ENCODE data around the gene TRAF2. TPM values are rescaled to one million over a fixed set of nuclear protein-coding genes. Genes with fewer than 3 reads are reported as not detected.

TRAF2 gene
- total RNA-seq, 1 donor from 2014 or later: 10.0 TPM

DNA sequence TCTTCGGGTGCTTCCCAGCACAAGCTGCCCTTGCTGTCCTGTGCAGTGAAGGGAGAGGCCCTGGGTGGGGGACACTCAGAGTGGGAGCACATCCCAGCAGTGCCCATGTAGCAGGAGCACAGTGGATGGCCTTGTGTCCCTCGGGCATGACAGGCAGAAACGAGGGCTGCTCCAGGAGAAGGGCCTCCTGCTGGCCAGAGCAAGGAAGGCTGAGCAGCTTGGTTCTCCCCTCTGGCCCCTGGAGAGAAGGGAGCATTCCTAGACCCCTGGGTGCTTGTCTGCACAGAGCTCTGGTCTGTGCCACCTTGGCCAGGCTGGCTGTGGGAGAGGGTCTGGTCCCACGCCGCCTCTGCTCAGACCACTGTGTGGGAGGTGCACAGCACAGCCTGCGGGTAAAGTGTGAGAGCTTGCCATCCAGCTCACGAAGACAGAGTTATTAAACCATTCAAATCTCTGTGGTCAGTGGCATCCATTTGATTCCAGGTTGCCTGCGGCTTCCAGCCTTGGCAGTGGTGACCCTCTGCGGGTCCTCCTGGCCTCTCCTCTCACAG is 39.9 kb downstream of the TRAF2 start:
- DNase-seq: no peak
- no peaks in the 10 kb centered on the region for H3K9me3 ChIP-seq (replicated peaks)
- H3K27ac ChIP-seq (replicated peaks): peak overlapping the region; percentile 74
- intact Hi-C loops (cut with micrococcal nuclease): loop anchor here (10.0 kb wide), 1 partner anchor 61 kb away; the partner anchor contains the start of gene EDF1
- H3K4me1 ChIP-seq: peaks cover 90% of the 10 kb centered on the region
- no peak overlapping the region for H3K4me3 ChIP-seq
- no peaks in the 10 kb centered on the region for H3K27me3 ChIP-seq (ENCODE audit: low read depth)
- TF ChIP-seq, protein P1, sequence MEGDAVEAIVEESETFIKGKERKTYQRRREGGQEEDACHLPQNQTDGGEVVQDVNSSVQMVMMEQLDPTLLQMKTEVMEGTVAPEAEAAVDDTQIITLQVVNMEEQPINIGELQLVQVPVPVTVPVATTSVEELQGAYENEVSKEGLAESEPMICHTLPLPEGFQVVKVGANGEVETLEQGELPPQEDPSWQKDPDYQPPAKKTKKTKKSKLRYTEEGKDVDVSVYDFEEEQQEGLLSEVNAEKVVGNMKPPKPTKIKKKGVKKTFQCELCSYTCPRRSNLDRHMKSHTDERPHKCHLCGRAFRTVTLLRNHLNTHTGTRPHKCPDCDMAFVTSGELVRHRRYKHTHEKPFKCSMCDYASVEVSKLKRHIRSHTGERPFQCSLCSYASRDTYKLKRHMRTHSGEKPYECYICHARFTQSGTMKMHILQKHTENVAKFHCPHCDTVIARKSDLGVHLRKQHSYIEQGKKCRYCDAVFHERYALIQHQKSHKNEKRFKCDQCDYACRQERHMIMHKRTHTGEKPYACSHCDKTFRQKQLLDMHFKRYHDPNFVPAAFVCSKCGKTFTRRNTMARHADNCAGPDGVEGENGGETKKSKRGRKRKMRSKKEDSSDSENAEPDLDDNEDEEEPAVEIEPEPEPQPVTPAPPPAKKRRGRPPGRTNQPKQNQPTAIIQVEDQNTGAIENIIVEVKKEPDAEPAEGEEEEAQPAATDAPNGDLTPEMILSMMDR (IDR thresholded peaks at IDR 0.05; ENCODE audit: borderline replicate concordance): no peak
- peaks cover 19% of the 10 kb centered on the region for H3K36me3 ChIP-seq

DNA sequence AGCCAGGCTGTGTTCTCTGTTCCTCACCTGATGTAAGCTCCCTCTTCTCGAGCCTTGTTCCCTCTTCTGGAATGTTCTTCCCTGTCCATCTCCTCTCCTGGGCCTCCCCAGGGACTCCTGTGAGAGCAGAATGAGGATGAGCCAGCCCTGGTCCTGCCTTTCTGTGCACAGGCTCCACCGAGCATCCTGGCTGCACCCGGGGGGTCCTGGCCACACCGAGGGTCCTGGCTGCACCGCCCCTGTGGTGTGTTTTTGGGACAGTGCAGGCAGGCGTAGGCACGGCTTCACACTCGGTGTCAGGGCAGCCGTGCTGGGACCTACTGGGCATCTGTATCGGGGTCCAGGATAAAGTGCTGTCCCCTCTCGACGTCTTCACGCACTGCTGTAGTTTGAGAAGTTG is 40.4 kb downstream of the TRAF2 start:
- H3K4me1 ChIP-seq: peaks cover 85% of the 10 kb centered on the region
- intact Hi-C loops (cut with micrococcal nuclease): loop anchor here (10.0 kb wide), 1 partner anchor 62 kb away; the partner anchor contains the start of gene EDF1
- DNase-seq: no peak

DNA sequence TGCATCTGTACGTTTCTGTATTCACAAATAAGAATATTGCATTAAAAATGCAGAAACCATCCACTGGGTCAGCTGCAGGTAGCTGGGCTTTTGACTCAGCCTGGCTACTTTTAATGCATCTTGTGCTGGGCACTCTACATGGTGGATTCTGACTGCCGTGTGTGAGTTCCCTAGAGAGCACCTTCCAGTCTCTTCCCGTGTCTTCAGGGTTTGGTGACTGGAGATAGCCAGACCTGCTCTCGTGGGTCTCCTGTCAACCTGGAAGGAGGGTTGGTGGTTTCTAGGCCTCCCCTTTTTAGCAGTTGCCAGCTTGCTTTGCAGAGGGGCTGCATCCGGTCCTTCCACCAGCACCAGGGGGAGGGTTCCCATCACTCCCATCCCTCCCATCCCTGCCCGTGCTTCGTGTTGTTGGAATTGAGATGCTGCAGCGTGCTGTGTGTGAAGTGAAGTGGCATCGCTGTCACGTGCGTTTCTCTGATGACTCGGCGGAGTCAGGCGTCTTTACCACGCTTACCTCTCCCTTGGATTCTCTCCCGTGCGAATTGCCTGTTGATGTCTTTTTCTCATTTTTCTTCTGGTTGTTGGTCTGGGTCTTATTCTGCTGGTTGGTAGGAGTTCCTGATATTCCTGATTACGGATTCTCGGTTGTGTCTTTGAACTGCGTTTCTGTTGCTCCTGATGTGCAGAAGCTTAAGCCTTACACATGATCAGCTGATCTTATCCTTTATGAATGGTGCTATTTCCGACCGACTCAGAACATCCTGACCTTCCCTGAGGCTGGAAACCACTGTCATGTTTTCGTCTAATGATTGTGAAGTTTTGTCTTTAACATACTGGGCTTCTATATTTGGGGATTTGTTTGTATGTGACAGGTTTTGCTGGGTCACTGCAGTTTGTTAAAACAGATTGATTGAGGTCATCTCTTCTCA is 41.3 kb downstream of the TRAF2 start:
- H3K27me3 ChIP-seq (ENCODE audit: low read depth): no peaks in the 10 kb centered on the region
- peak overlapping the region; percentile 91 for H3K27ac ChIP-seq (replicated peaks)
- TF ChIP-seq, protein P1 (IDR thresholded peaks at IDR 0.05; ENCODE audit: borderline replicate concordance): no peak
- H3K4me1 ChIP-seq: peaks cover 78% of the 10 kb centered on the region
- DNase-seq: no peak
- H3K9me3 ChIP-seq (replicated peaks): no peaks in the 10 kb centered on the region
- intact Hi-C loops (cut with micrococcal nuclease): loop anchor here (10.0 kb wide), 1 partner anchor 63 kb away; the partner anchor contains the start of gene EDF1
- H3K4me3 ChIP-seq: peak overlapping the region; percentile 52
- H3K36me3 ChIP-seq: peaks cover 13% of the 10 kb centered on the region

More for the DNA sequence above, 40.4 kb downstream of the TRAF2 start:
- no peaks in the 10 kb centered on the region for H3K9me3 ChIP-seq (replicated peaks)
- no peaks in the 10 kb centered on the region for H3K27me3 ChIP-seq (ENCODE audit: low read depth)
- peaks cover 18% of the 10 kb centered on the region for H3K36me3 ChIP-seq
- H3K27ac ChIP-seq (replicated peaks): no peak overlapping the region
- H3K4me3 ChIP-seq: no peak overlapping the region
- TF ChIP-seq, protein P1 (IDR thresholded peaks at IDR 0.05; ENCODE audit: borderline replicate concordance): no peak

DNA sequence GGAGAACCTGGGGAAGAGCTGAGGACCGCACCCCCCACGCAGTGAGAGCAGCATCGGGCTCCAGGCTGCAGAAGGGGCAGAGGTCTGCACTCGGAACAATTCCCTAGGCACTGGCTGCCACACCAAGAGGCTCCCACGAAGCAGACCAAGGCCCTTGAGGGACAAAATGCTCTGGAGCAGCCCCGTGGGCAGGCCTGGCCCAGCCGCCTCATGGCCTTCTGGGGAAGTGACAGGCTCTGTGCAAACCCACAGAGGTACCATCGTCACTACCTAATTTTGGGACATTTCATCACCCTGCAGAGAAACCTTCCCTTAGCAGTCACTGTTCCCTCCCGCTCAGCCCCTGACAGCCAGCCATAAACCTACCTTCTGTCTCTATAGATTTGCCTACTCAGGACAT is 42.3 kb downstream of the TRAF2 start:
- Histone ChIP-seq H3K27me3 (ENCODE audit: low read depth) (no peaks in the 10 kb centered on the region), H3K4me3 (peak overlapping the region; percentile 52), H3K36me3 (peaks cover 13% of the 10 kb centered on the region), H3K4me1 (peaks cover 69% of the 10 kb centered on the region), H3K27ac (replicated peaks) (peak overlapping the region; percentile 91), H3K9me3 (replicated peaks) (no peaks in the 10 kb centered on the region)
- TF ChIP-seq, protein P1 (IDR thresholded peaks at IDR 0.05; ENCODE audit: borderline replicate concordance): peak; percentile 53
- DNase-seq: peak; percentile 62
- intact Hi-C loops (cut with micrococcal nuclease): loop anchor here (10.0 kb wide), 1 partner anchor 64 kb away; the partner anchor contains the start of gene EDF1

DNA sequence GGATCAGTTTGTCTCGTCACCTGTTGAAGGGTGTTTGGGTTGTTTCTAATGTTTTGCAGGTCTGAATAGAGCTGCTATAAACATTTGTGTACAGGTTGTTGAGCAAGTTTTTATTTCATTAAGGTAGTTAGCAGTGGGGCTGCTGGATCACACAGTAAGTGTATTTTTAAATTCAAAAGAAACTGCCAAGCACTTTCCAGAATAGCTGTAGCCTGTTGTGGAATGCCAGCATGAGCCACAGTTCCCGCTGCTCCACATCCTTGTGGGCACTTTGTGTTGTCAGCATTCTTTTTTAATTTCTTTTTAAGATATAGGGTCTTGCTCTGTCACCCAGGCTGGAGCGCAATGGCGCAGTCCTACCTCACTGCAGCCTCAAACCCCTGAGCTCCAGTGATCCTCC is 43.7 kb downstream of the TRAF2 start:
- TF ChIP-seq, protein P1 (IDR thresholded peaks at IDR 0.05; ENCODE audit: borderline replicate concordance): no peak
- Histone ChIP-seq H3K4me1 (peaks cover 55% of the 10 kb centered on the region), H3K27ac (replicated peaks) (peak overlapping the region; percentile 91), H3K36me3 (peaks cover 7% of the 10 kb centered on the region), H3K4me3 (no peak overlapping the region), H3K27me3 (ENCODE audit: low read depth) (no peaks in the 10 kb centered on the region), H3K9me3 (replicated peaks) (no peaks in the 10 kb centered on the region)
- intact Hi-C loops (cut with micrococcal nuclease): loop anchor here (10.0 kb wide), 1 partner anchor 45 kb away; the partner anchor contains the start of gene TRAF2
- no peak for DNase-seq
